GM23338 (cell line): ENCODE measurements around the gene MYO16. TPM values are rescaled to one million over a fixed set of nuclear protein-coding genes. Genes with fewer than 3 reads are reported as not detected.

Experiments
- ATAC-seq: fragments of 200-7000 bp; cut with Tn5 transposase; 3 replicates; pipeline ENCODE4 v1.9.1; 2020
- DNase-seq: peaks from one replicate; pipeline ENCODE4 v3.0.0-alpha.2; 2015; ENCODE audit warnings: low spot score
- H2AFZ ChIP-seq: fragments of 200-600 bp; sonication (generic); 2 replicates; pipeline ENCODE4 v1.8.0; 2016; ENCODE audit warnings: antibody characterized with exemption, mild to moderate bottlenecking, moderate library complexity
- H3F3A ChIP-seq: fragments of 200-600 bp; sonication (generic); replicated peaks from 2 replicates; pipeline ENCODE4 v1.8.0; 2017; ENCODE audit warnings: antibody characterized with exemption, mixed run types, low read depth
- H3K27ac ChIP-seq: fragments of 200-600 bp; sonication (generic); 2 replicates; pipeline ENCODE4 v1.6.1; 2016; ENCODE audit warnings: low read depth
- H3K27me3 ChIP-seq: fragments of 200-600 bp; sonication (generic); 2 replicates; pipeline ENCODE4 v1.8.0; 2016; ENCODE audit warnings: mild to moderate bottlenecking, mixed run types, moderate library complexity; ENCODE audit not compliant: insufficient read depth
- H3K36me3 ChIP-seq: fragments of 200-600 bp; sonication (generic); 2 replicates; pipeline ENCODE4 v1.8.0; 2016; ENCODE audit warnings: mild to moderate bottlenecking; ENCODE audit not compliant: insufficient read depth
- H3K4me1 ChIP-seq: fragments of 200-600 bp; sonication (generic); 2 replicates; pipeline ENCODE4 v1.8.0; 2016; ENCODE audit warnings: mild to moderate bottlenecking, moderate library complexity; ENCODE audit not compliant: insufficient read depth
- H3K4me2 ChIP-seq: fragments of 200-600 bp; sonication (generic); 2 replicates; pipeline ENCODE4 v1.7.1; 2017; ENCODE audit warnings: mixed run types
- H3K4me3 ChIP-seq: fragments of 200-600 bp; sonication (generic); 2 replicates; pipeline ENCODE4 v1.6.1; 2016; ENCODE audit warnings: mixed run types
- H3K79me2 ChIP-seq: fragments of 200-600 bp; sonication (generic); replicated peaks from 2 replicates; pipeline ENCODE4 v1.8.0; 2017; ENCODE audit warnings: mild to moderate bottlenecking; ENCODE audit not compliant: insufficient read depth
- H3K9me2 ChIP-seq: fragments of 200-600 bp; sonication (generic); 2 replicates; pipeline ENCODE4 v1.8.0; 2017; ENCODE audit not compliant: insufficient read depth
- H4K20me1 ChIP-seq: fragments of 200-600 bp; sonication (generic); replicated peaks from 2 replicates; pipeline ENCODE4 v1.8.0; 2017; ENCODE audit warnings: mild to moderate bottlenecking; ENCODE audit not compliant: insufficient read depth
- H3K27ac Mint-ChIP-seq: 2 replicates; pipeline ENCODE4 v1.8.0; 2020; ENCODE audit warnings: inconsistent platforms, mild to moderate bottlenecking, moderate library complexity, mixed read lengths
- H3K27me3 Mint-ChIP-seq: 3 replicates; pipeline ENCODE4 v1.8.0; 2022; ENCODE audit warnings: low read depth, mild to moderate bottlenecking, moderate library complexity, mixed read lengths, inconsistent platforms; ENCODE audit not compliant: insufficient read depth, poor library complexity
- H3K36me3 Mint-ChIP-seq: 3 replicates; pipeline ENCODE4 v1.8.0; 2021; ENCODE audit warnings: low read depth, mild to moderate bottlenecking, inconsistent platforms, moderate library complexity, mixed read lengths
- H3K4me1 Mint-ChIP-seq: 3 replicates; pipeline ENCODE4 v1.8.0; 2020; ENCODE audit warnings: mild to moderate bottlenecking, inconsistent platforms, mixed read lengths
- H3K4me3 Mint-ChIP-seq: 3 replicates; pipeline ENCODE4 v1.8.0; 2021; ENCODE audit warnings: moderate library complexity, mild to moderate bottlenecking, inconsistent platforms, mixed read lengths
- H3K9me3 Mint-ChIP-seq: 3 replicates; pipeline ENCODE4 v1.8.0; 2020; ENCODE audit warnings: moderate library complexity, mild to moderate bottlenecking, inconsistent platforms, mixed read lengths
- CREB1 ChIP-seq: fragments of 250-450 bp; sonication (Bioruptor Pico); IDR thresholded peaks from 2 replicates; pipeline ENCODE4 v1.5.0; 2020; ENCODE audit warnings: low read depth, mild to moderate bottlenecking, moderate library complexity
- CTCF ChIP-seq, 2 experiments: fragments of 200-600 bp in 1 of 2; sonication (generic) in 1 of 2; conservative IDR thresholded peaks; 2 replicates each; pipeline versions ENCODE4 v1.5.1 to v1.6.1; 2016 to 2017; ENCODE audit warnings: antibody characterized with exemption in 2 of 2, low read depth in 2 of 2, mild to moderate bottlenecking in 2 of 2, moderate library complexity in 1 of 2
- EZH2 ChIP-seq: fragments of 200-600 bp; sonication (generic); IDR thresholded peaks from one replicate; pipeline ENCODE4 v1.8.0; 2017; ENCODE audit warnings: antibody characterized with exemption, mild to moderate bottlenecking, low read depth; ENCODE audit not compliant: unreplicated experiment
- EZH2phosphoT487 ChIP-seq: fragments of 200-600 bp; sonication (generic); IDR thresholded peaks from one replicate; pipeline ENCODE4 v1.8.1; 2018; ENCODE audit warnings: antibody characterized with exemption; ENCODE audit not compliant: unreplicated experiment
- JUNB ChIP-seq: IDR thresholded peaks from one replicate; pipeline ENCODE4 v1.6.1; 2016; ENCODE audit warnings: antibody characterized with exemption; ENCODE audit not compliant: unreplicated experiment
- NANOG ChIP-seq: IDR thresholded peaks from 2 replicates; pipeline ENCODE4 v1.6.1; 2016; ENCODE audit warnings: antibody characterized with exemption, borderline replicate concordance
- POLR2AphosphoS5 ChIP-seq: IDR thresholded peaks from 2 replicates; pipeline ENCODE4 v1.6.1; 2016; ENCODE audit warnings: antibody characterized with exemption, low read depth
- REST ChIP-seq: IDR thresholded peaks from one replicate; pipeline ENCODE4 v1.6.1; 2018; ENCODE audit warnings: antibody characterized with exemption; ENCODE audit not compliant: unreplicated experiment
- STAT1 ChIP-seq: IDR thresholded peaks from one replicate; pipeline ENCODE4 v1.6.1; 2016; ENCODE audit warnings: antibody characterized with exemption; ENCODE audit not compliant: unreplicated experiment
- ZNF114 ChIP-seq: fragments of 250-450 bp; sonication (Bioruptor Pico); IDR thresholded peaks from 2 replicates; pipeline ENCODE4 v1.5.0; 2020; ENCODE audit warnings: mild to moderate bottlenecking, moderate library complexity
- ZNF331 ChIP-seq: fragments of 250-450 bp; sonication (Bioruptor Pico); IDR thresholded peaks from 2 replicates; pipeline ENCODE4 v1.5.0; 2020; ENCODE audit warnings: low read depth, mild to moderate bottlenecking, moderate library complexity
- polyA plus RNA-seq: library from polyadenylated mRNA; unstranded; fragments of >200 nt; fragmentation: Nextera tagmentation; extraction: Ambion mirVana; gene quantifications from 2 replicates; pipeline ENCODE4 v1.2.1, GENCODE V29; 2016
- total RNA-seq: library from RNA; depleted of rRNA; stranded (reverse); fragments of >200 nt; shearing (Covaris generic); gene quantifications from 2 replicates; pipeline ENCODE4 v1.2.3, GENCODE V29; 2014
- TF ChIP-seq, protein P1 (sequence below): fragments of 250-450 bp; sonication (Bioruptor Pico); IDR thresholded peaks from 2 replicates; pipeline ENCODE4 v1.5.0; 2020; ENCODE audit warnings: mild to moderate bottlenecking, moderate library complexity
- TF ChIP-seq, protein P2 (sequence below): IDR thresholded peaks from 2 replicates; pipeline ENCODE4 v1.6.1; 2016; ENCODE audit warnings: antibody characterized with exemption

Gene MYO16
- total and polyA plus RNA-seq, 2 experiments from 2014 or later, result 0.10 to 0.13 TPM

GRCh38 chr13:109231888-109232287 is 602.5 kb downstream of the MYO16 start:
- Histone ChIP-seq H3K27me3 (no peaks in the 10 kb centered on the region), H3F3A (no peaks in the 10 kb centered on the region), H3K4me2 (no peak overlapping the region), H3K27ac (no peak overlapping the region), H3K9me2 (peaks cover 14% of the 10 kb centered on the region; the same call in 1 of the 2 replicates), H3K36me3 (no peaks in the 10 kb centered on the region), H2AFZ (no peak overlapping the region), H3K4me1 (no peaks in the 10 kb centered on the region), H3K79me2 (no peaks in the 10 kb centered on the region), H3K4me3 (no peak overlapping the region), H4K20me1 (no peaks in the 10 kb centered on the region)
- ATAC-seq (no peak), DNase-seq (no peak)
- TF ChIP-seq CREB1 (CRISPR knock-in tag), result no peak
- TF ChIP-seq JUNB, result no peak
- TF ChIP-seq ZNF331 (CRISPR knock-in tag), result no peak
- TF ChIP-seq ZNF114 (CRISPR knock-in tag), result no peak
- no peak for TF ChIP-seq STAT1
- TF ChIP-seq EZH2phosphoT487, result no peak
- TF ChIP-seq CTCF (conservative IDR thresholded peaks at IDR 0.05; ENCODE audit: low read depth in 2 of 2), result no peak
- TF ChIP-seq REST, result no peak
- TF ChIP-seq, protein P1, sequence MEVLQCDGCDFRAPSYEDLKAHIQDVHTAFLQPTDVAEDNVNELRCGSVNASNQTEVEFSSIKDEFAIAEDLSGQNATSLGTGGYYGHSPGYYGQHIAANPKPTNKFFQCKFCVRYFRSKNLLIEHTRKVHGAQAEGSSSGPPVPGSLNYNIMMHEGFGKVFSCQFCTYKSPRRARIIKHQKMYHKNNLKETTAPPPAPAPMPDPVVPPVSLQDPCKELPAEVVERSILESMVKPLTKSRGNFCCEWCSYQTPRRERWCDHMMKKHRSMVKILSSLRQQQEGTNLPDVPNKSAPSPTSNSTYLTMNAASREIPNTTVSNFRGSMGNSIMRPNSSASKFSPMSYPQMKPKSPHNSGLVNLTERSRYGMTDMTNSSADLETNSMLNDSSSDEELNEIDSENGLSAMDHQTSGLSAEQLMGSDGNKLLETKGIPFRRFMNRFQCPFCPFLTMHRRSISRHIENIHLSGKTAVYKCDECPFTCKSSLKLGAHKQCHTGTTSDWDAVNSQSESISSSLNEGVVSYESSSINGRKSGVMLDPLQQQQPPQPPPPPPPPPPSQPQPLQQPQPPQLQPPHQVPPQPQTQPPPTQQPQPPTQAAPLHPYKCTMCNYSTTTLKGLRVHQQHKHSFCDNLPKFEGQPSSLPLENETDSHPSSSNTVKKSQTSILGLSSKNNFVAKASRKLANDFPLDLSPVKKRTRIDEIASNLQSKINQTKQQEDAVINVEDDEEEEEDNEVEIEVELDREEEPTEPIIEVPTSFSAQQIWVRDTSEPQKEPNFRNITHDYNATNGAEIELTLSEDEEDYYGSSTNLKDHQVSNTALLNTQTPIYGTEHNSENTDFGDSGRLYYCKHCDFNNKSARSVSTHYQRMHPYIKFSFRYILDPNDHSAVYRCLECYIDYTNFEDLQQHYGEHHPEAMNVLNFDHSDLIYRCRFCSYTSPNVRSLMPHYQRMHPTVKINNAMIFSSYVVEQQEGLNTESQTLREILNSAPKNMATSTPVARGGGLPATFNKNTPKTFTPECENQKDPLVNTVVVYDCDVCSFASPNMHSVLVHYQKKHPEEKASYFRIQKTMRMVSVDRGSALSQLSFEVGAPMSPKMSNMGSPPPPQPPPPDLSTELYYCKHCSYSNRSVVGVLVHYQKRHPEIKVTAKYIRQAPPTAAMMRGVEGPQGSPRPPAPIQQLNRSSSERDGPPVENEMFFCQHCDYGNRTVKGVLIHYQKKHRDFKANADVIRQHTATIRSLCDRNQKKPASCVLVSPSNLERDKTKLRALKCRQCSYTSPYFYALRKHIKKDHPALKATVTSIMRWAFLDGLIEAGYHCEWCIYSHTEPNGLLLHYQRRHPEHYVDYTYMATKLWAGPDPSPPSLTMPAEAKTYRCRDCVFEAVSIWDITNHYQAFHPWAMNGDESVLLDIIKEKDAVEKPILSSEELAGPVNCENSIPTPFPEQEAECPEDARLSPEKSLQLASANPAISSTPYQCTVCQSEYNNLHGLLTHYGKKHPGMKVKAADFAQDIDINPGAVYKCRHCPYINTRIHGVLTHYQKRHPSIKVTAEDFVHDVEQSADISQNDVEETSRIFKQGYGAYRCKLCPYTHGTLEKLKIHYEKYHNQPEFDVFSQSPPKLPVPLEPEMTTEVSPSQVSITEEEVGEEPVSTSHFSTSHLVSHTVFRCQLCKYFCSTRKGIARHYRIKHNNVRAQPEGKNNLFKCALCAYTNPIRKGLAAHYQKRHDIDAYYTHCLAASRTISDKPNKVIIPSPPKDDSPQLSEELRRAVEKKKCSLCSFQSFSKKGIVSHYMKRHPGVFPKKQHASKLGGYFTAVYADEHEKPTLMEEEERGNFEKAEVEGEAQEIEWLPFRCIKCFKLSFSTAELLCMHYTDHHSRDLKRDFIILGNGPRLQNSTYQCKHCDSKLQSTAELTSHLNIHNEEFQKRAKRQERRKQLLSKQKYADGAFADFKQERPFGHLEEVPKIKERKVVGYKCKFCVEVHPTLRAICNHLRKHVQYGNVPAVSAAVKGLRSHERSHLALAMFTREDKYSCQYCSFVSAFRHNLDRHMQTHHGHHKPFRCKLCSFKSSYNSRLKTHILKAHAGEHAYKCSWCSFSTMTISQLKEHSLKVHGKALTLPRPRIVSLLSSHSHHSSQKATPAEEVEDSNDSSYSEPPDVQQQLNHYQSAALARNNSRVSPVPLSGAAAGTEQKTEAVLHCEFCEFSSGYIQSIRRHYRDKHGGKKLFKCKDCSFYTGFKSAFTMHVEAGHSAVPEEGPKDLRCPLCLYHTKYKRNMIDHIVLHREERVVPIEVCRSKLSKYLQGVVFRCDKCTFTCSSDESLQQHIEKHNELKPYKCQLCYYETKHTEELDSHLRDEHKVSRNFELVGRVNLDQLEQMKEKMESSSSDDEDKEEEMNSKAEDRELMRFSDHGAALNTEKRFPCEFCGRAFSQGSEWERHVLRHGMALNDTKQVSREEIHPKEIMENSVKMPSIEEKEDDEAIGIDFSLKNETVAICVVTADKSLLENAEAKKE, result no peak
- TF ChIP-seq, protein P2, sequence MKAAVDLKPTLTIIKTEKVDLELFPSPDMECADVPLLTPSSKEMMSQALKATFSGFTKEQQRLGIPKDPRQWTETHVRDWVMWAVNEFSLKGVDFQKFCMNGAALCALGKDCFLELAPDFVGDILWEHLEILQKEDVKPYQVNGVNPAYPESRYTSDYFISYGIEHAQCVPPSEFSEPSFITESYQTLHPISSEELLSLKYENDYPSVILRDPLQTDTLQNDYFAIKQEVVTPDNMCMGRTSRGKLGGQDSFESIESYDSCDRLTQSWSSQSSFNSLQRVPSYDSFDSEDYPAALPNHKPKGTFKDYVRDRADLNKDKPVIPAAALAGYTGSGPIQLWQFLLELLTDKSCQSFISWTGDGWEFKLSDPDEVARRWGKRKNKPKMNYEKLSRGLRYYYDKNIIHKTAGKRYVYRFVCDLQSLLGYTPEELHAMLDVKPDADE, result no peak
- no peak for TF ChIP-seq EZH2
- TF ChIP-seq POLR2AphosphoS5, result no peak
- TF ChIP-seq NANOG, result no peak
- H3K9me3 Mint-ChIP-seq, result peaks cover 17% of the 10 kb centered on the region
- no peak overlapping the region for H3K4me3 Mint-ChIP-seq
- peaks cover 7% of the 10 kb centered on the region for H3K27me3 Mint-ChIP-seq
- no peaks in the 10 kb centered on the region for H3K4me1 Mint-ChIP-seq
- no peak overlapping the region for H3K27ac Mint-ChIP-seq
- H3K36me3 Mint-ChIP-seq, result peaks cover 15% of the 10 kb centered on the region; the same call in 2 of the 3 replicates
